NT2/D1 (cell line): ENCODE results near the gene IL10RB.

Experiments
- YY1 ChIP-seq: IDR thresholded peaks from 2 replicates; pipeline ENCODE4 v1.6.1; 2011; ENCODE audit not compliant: insufficient read length, insufficient read depth
- ZNF274 ChIP-seq: IDR thresholded peaks from 2 replicates; pipeline ENCODE4 v1.6.1; 2011; ENCODE audit warnings: mild to moderate bottlenecking, low read depth, low read length

DNA sequence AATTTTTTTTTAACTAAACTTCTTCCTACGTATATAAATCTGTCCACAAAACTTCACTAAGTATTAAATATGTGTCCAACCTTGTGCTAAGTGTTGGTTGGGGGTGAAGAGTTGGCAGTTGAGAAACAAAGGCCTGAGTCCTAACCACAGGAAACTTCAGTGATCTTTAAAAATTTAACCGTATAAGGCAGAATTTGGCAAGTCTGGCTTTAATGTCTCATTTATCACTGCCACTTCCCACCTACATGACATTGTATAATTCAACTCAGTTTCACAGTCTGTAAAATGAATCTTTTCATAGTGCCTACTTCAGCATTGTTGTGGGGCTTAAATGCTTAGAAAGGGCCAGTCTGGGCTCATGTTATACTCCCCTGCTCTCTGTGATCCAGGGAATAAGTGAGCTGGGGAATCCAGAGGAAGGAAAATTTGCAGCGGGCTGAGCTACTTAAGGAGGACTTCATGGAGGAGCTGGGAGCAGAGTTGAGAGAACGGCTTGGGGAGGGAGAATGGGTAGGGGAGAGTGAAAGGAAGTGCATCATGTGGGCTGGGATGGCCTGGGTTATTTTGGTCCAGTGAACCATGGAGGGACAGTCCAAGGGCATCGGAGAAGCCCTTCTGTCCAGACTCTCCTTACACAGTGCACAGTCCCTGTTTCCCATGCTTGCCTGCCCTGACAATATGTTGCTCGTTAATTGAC lies 21.9 kb upstream of the IL10RB start:
- no peak for TF ChIP-seq YY1
- TF ChIP-seq ZNF274, result no peak
